ENCODE measurements around the gene CHCHD2.

GRCh38 chr7:56053379-56053778 is 52.9 kb downstream of the CHCHD2 start:
- TF ChIP-seq CTCF (conservative IDR thresholded peaks at IDR 0.05; ENCODE audit: low read length): no peak
- TF ChIP-seq EZH2phosphoT487 (IDR thresholded peaks at IDR 0.05; ENCODE audit: borderline replicate concordance, low read depth, low read length): no peak
